H1 (cell line): ENCODE data around the gene CDKL4. TPM values are rescaled to one million over a fixed set of nuclear protein-coding genes. Genes with fewer than 3 reads are reported as not detected.

Source experiments
- CTCF ChIA-PET: fragments of 300-600 bp; sonication (Branson Sonifier 250); formaldehyde crosslinking; loops from one replicate; lab custom pipeline; 2021; ENCODE audit not compliant: partially characterized antibody; lab: Charles Lee
- POLR2A ChIA-PET: fragments of 300-600 bp; sonication (Branson Sonifier 250); formaldehyde crosslinking; loops from one replicate; lab custom pipeline; 2021; ENCODE audit warnings: inconsistent platforms; ENCODE audit not compliant: partially characterized antibody; lab: Charles Lee
- DNase-seq, 2 experiments: peaks; one replicate each; pipeline versions ENCODE4 v3.0.0 to v3.0.0-alpha.2; 2010 to 2022; ENCODE audit warnings: low spot score in 2 of 2, low read depth in 1 of 2, mixed read lengths in 1 of 2
- FAIRE-seq: peaks from 2 replicates; lab custom pipeline; 2011; peaks lifted over from hg19 to GRCh38; lab: Jason Lieb, UNC
- H2AFZ ChIP-seq: 2 replicates; pipeline ENCODE4 v1.8.1; 2012; ENCODE audit warnings: low read length, inconsistent platforms
- H2AK5ac ChIP-seq: 2 replicates; pipeline ENCODE4 v1.6.1; 2013; ENCODE audit warnings: low read depth, low read length
- H2BK120ac ChIP-seq: replicated peaks from 2 replicates; pipeline ENCODE3; 2013; ENCODE audit warnings: low read depth, low read length, inconsistent platforms
- H2BK12ac ChIP-seq: 2 replicates; pipeline ENCODE4 v1.6.1; 2013; ENCODE audit warnings: low read depth, low read length
- H2BK15ac ChIP-seq: 2 replicates; pipeline ENCODE4 v1.6.1; 2013; ENCODE audit warnings: low read length
- H2BK20ac ChIP-seq: 2 replicates; pipeline ENCODE4 v1.6.1; 2013; ENCODE audit warnings: low read length
- H2BK5ac ChIP-seq: 2 replicates; pipeline ENCODE4 v1.6.1; 2013; ENCODE audit warnings: low read depth, low read length
- H3K14ac ChIP-seq: 2 replicates; pipeline ENCODE4 v1.6.1; 2013; ENCODE audit warnings: inconsistent platforms; ENCODE audit not compliant: insufficient read length
- H3K18ac ChIP-seq: 2 replicates; pipeline ENCODE4 v1.6.1; 2013; ENCODE audit warnings: low read length; ENCODE audit errors: extremely low read depth
- H3K23ac ChIP-seq: 2 replicates; pipeline ENCODE4 v1.6.1; 2013; ENCODE audit warnings: inconsistent platforms; ENCODE audit not compliant: insufficient read length
- H3K23me2 ChIP-seq: 2 replicates; pipeline ENCODE4 v1.6.1; 2013; ENCODE audit warnings: low read depth, low read length
- H3K27ac ChIP-seq: 2 replicates; pipeline ENCODE4 v1.6.1; 2011; ENCODE audit warnings: low read depth, low read length, inconsistent platforms
- H3K27me3 ChIP-seq, 4 experiments: replicated peaks in 1 of 4; 1 replicate in 1 of 4; 2 replicates in 3 of 4; pipeline versions ENCODE4 v1.6.1 to v1.8.1; 2011 to 2013; ENCODE audit warnings: low read length in 3 of 4, mild to moderate bottlenecking in 3 of 4, inconsistent platforms in 2 of 4, mixed read lengths in 2 of 4, moderate library complexity in 1 of 4; ENCODE audit not compliant: control insufficient read depth in 3 of 4, insufficient read depth in 3 of 4; ENCODE audit errors: extremely low read depth in 1 of 4
- H3K36me3 ChIP-seq, 4 experiments: 2 replicates each; pipeline versions ENCODE4 v1.6.1 to v1.8.1; 2011 to 2013; ENCODE audit warnings: mild to moderate bottlenecking in 4 of 4, low read length in 3 of 4, moderate library complexity in 2 of 4, control low read depth in 1 of 4, inconsistent platforms in 1 of 4; ENCODE audit not compliant: insufficient read depth in 4 of 4, control insufficient read depth in 2 of 4
- H3K4ac ChIP-seq: replicated peaks from 2 replicates; pipeline ENCODE3; 2013; ENCODE audit warnings: low read length, low read depth, mixed read lengths, inconsistent platforms; ENCODE audit not compliant: insufficient read length
- H3K4me1 ChIP-seq, 4 experiments: replicated peaks in 1 of 4; 1 replicate in 1 of 4; 2 replicates in 3 of 4; pipeline versions ENCODE4 v1.6.1 to v1.8.1; 2011 to 2013; ENCODE audit warnings: low read length in 3 of 4, inconsistent platforms in 2 of 4, mixed read lengths in 1 of 4; ENCODE audit not compliant: insufficient read depth in 4 of 4, control insufficient read depth in 3 of 4
- H3K4me2 ChIP-seq, 2 experiments: 2 replicates each; pipeline versions ENCODE4 v1.6.1 to v1.8.1; 2011 to 2013; ENCODE audit warnings: low read depth in 2 of 2, low read length in 2 of 2, control low read depth in 1 of 2, inconsistent platforms in 1 of 2, mild to moderate bottlenecking in 1 of 2; ENCODE audit not compliant: insufficient read depth in 1 of 2
- H3K4me3 ChIP-seq, 4 experiments: fragments of 200-600, 300-600 bp in 1 of 4; sonication (generic), shearing (Covaris generic), sonication (Bioruptor Twin) in 1 of 4; 2 replicates each; pipeline versions ENCODE4 v1.5.1 to v1.8.1; 2011 to 2016; ENCODE audit warnings: low read length in 4 of 4, low read depth in 3 of 4, control low read depth in 2 of 4, inconsistent platforms in 2 of 4, mild to moderate bottlenecking in 2 of 4, mixed read lengths in 1 of 4, moderate library complexity in 1 of 4; ENCODE audit not compliant: insufficient read depth in 2 of 4; ENCODE audit errors: extremely low read depth in 1 of 4
- H3K56ac ChIP-seq: replicated peaks from 2 replicates; pipeline ENCODE3; 2013; ENCODE audit warnings: low read depth, mild to moderate bottlenecking, mixed read lengths, low read length, inconsistent platforms; ENCODE audit not compliant: insufficient read length
- H3K79me1 ChIP-seq: 2 replicates; pipeline ENCODE4 v1.6.1; 2013; ENCODE audit warnings: low read depth, low read length, control low read depth
- H3K79me2 ChIP-seq, 2 experiments: 2 replicates each; pipeline versions ENCODE4 v1.6.1 to v1.8.1; 2012 to 2013; ENCODE audit warnings: low read length in 2 of 2, mild to moderate bottlenecking in 2 of 2, inconsistent platforms in 1 of 2; ENCODE audit not compliant: insufficient read depth in 2 of 2, control insufficient read depth in 1 of 2
- H3K9ac ChIP-seq, 4 experiments: replicated peaks in 1 of 4; 1 replicate in 1 of 4; 2 replicates in 3 of 4; pipeline versions ENCODE4 v1.6.1 to v1.8.1; 2011 to 2013; ENCODE audit warnings: low read depth in 3 of 4, low read length in 3 of 4, control low read depth in 2 of 4, mild to moderate bottlenecking in 2 of 4, moderate library complexity in 2 of 4, inconsistent platforms in 1 of 4; ENCODE audit errors: extremely low read depth in 1 of 4
- H3K9me3 ChIP-seq, 2 experiments: 2 replicates each; pipeline versions ENCODE4 v1.6.1 to v1.8.1; 2012 to 2013; ENCODE audit warnings: mild to moderate bottlenecking in 2 of 2, moderate library complexity in 2 of 2, control low read depth in 1 of 2, inconsistent platforms in 1 of 2, low read depth in 1 of 2, low read length in 1 of 2, mixed read lengths in 1 of 2; ENCODE audit not compliant: insufficient read depth in 2 of 2
- H4K20me1 ChIP-seq, 2 experiments: replicated peaks in 1 of 2; 2 replicates each; pipeline versions ENCODE3 to v1.8.1; 2011 to 2013; ENCODE audit warnings: inconsistent platforms in 2 of 2, low read length in 2 of 2, mild to moderate bottlenecking in 1 of 2; ENCODE audit not compliant: insufficient read depth in 2 of 2, control insufficient read depth in 1 of 2
- H4K5ac ChIP-seq: 2 replicates; pipeline ENCODE4 v1.6.1; 2013; ENCODE audit warnings: low read length, low read depth, mixed read lengths, inconsistent platforms; ENCODE audit not compliant: insufficient read length
- H4K8ac ChIP-seq: 2 replicates; pipeline ENCODE4 v1.8.0; 2013; ENCODE audit warnings: mild to moderate bottlenecking, moderate library complexity, low read length, inconsistent platforms; ENCODE audit not compliant: insufficient read depth; ENCODE audit errors: extremely low read depth
- H4K91ac ChIP-seq: replicated peaks from 2 replicates; pipeline ENCODE3; 2013; ENCODE audit warnings: low read length, mixed read lengths, inconsistent platforms; ENCODE audit not compliant: insufficient read length
- WGBS, 2 experiments: shearing (Covaris generic) in 1 of 2; methylation state at CpG; one replicate each; pipeline versions ENCODE4 v1.1.6 to v1.1.7; 2013 to 2015; ENCODE audit warnings: low lambda C conversion rate in 2 of 2, mixed read lengths in 2 of 2, inconsistent platforms in 1 of 2, low coverage in 1 of 2, missing lambda C conversion rate in 1 of 2; ENCODE audit not compliant: insufficient replicate concordance in 2 of 2, insufficient coverage in 1 of 2, insufficient read length in 1 of 2; ENCODE audit errors: extremely low coverage in 1 of 2, missing lambda C conversion rate in 1 of 2; 5-methylcytosine and 5-hydroxymethylcytosine counted together
- polyA plus RNA-seq, 7 experiments: library from polyadenylated mRNA; depleted of rRNA in 3 of 7; stranded (reverse) in 5 of 7; unstranded in 2 of 7; fragments of >200 nt in 5 of 7; fragments of 200-250 nt in 2 of 7; gene quantifications; 1 replicate in 5 of 7; 2 replicates in 1 of 7; 4 replicates in 1 of 7; pipeline versions ENCODE4 v1.2.1 to v1.2.3, GENCODE V29; 2011 to 2013; ENCODE audit warnings: missing spikeins in 2 of 7, mixed read lengths in 2 of 7
- total RNA-seq: library from RNA; stranded (reverse); fragmentation: NEBNext Ultra II Directional; extraction: Animal tissue kit (Norgen Biotek cat#: 25700); gene quantifications from 2 replicates; pipeline ENCODE4 v1.2.1, GENCODE V29; 2021
- TF ChIP-seq, protein P1 (sequence below): IDR thresholded peaks from 2 replicates; pipeline ENCODE4 v1.6.1; 2012; ENCODE audit warnings: low read length, inconsistent platforms

Gene CDKL4
- total and polyA plus RNA-seq, 2 of the 8 experiments (the other 6 are each of a cell fraction or from before 2014, with no cell fraction given) = not detected

DNA sequence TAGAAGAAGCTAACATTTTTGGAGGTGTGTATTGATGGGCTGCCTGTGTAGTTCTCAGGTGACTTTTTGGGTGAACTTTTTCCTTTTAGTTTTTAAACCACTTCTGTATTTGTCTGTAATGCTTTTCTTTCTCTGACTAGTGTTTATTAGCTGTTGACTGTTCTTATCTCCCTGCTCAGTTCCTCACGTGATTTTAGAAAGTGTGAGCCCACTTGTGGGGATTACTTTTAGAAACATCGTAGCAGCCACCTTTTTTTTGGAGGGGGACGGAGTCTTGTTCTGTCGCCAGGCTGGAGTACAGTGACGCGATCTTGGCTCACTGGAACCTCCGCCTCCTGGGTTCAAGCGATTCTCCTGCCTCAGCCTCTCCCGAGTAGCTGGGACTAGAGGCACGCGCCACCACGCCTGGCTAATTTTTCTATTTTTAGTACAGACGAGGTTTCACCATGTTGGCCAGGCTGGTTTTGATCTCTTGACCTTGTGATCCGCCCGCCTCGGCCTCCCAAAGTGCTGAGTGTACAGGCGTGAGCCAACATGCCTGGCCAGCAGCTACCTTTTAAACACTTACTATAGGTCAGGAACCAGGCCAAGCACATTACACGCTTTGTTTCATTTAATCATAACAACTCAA lies 9.2 kb upstream of the CDKL4 start:
- Histone ChIP-seq H3K23ac (no peak overlapping the region), H4K91ac (no peak overlapping the region), H2BK20ac (no peak overlapping the region), H3K18ac (no peak overlapping the region), H3K9me3 (peaks cover 9 to 11% of the 10 kb centered on the region in 2 experiments; a peak in 2 of 4 replicates), H4K5ac (no peak overlapping the region), H3K79me1 (no peaks in the 10 kb centered on the region), H2BK12ac (no peak overlapping the region), H3K4me2 (no peak overlapping the region), H3K27me3 (no peaks in the 10 kb centered on the region; a peak in 1 of 7 replicates), H4K8ac (no peak overlapping the region), H3K36me3 (peaks cover 2 to 47% (median 34%) of the 10 kb centered on the region in 4 experiments; a peak in 7 of 8 replicates), H2BK5ac (no peak overlapping the region), H3K4ac (no peak overlapping the region), H2BK120ac (no peak overlapping the region), H3K9ac (no peak overlapping the region), H2BK15ac (no peak overlapping the region), H4K20me1 (no peaks in the 10 kb centered on the region)
- 86% methylated on average over 18 of the region's 18 CpGs; no CpG with 5 or more reads in 1 of the 2 experiments for WGBS, 2 experiments
- FAIRE-seq (no peak), DNase-seq (no peak)
- ChIA-PET CTCF (interaction anchor here (0.8 to 1.4 kb wide), 5 partner anchors 8 to 194 kb away, joined by 3 read pairs; no protein-coding TSS in a partner anchor), POLR2A (interaction anchor here (0.6 kb wide), 1 partner anchor 478 kb away, joined by 3 read pairs; no protein-coding TSS in a partner anchor)
- TF ChIP-seq, protein P1, sequence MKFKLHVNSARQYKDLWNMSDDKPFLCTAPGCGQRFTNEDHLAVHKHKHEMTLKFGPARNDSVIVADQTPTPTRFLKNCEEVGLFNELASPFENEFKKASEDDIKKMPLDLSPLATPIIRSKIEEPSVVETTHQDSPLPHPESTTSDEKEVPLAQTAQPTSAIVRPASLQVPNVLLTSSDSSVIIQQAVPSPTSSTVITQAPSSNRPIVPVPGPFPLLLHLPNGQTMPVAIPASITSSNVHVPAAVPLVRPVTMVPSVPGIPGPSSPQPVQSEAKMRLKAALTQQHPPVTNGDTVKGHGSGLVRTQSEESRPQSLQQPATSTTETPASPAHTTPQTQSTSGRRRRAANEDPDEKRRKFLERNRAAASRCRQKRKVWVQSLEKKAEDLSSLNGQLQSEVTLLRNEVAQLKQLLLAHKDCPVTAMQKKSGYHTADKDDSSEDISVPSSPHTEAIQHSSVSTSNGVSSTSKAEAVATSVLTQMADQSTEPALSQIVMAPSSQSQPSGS = no peak
- TF ChIP-seq, all 59 proteins: peak for 0
- Histone ChIP-seq H3K4me3 (no peak overlapping the region), H2AK5ac (no peak overlapping the region), H3K14ac (no peak overlapping the region), H3K56ac (no peak overlapping the region), H3K79me2 (no peaks in the 10 kb centered on the region), H3K27ac (no peak overlapping the region), H3K23me2 (no peaks in the 10 kb centered on the region), H3K4me1 (no peaks in the 10 kb centered on the region), H2AFZ (no peak overlapping the region)
